ENCODE data around the gene TGM1.
"Not testable (repeated sequence)": the region's sequence is repeated elsewhere in the genome, so short reads cannot be mapped to it uniquely, and the experiment has no call there.

The TGM1 gene

DNA sequence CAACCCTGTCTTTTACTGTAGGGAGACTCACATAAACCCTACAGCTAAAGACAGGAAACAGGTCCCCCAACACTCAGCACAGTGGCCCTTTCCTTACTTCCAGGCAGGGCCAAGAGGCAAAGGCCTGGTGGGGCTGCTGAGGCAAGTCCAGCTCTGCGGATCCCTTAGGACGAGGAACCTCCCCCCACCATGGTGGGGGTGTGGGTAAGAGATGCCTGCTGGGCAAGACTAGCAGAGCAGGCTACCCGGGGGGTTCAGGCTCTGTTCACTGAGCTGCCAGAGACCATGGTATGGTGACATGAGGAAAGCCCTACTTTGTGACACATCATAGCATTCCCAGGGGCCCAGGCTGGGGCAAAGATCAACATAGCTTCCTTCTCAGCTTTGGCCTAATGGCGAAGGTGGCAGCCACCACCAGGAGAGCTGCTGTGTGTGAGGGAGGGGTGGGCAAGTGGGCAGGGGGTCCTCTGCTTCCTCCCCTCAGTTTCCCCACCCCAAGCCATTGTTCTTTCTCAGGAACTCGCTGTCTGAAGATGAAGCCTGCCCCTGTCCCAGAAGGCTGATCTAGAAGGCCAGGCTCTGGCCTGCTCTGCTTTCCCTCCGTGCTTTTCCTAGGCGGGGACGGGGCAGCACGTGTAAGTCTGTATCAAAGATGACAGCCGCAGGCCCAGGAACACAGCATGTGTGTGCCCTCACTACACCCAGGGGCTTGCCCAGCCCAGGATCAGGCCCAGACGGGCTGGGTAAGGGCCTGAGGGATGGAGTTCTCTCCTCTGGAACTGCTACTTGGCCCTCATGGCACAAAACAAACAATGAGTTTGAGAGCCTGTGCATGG is 10.5 kb downstream of the TGM1 start:
- DNase-seq, result no peak

DNA sequence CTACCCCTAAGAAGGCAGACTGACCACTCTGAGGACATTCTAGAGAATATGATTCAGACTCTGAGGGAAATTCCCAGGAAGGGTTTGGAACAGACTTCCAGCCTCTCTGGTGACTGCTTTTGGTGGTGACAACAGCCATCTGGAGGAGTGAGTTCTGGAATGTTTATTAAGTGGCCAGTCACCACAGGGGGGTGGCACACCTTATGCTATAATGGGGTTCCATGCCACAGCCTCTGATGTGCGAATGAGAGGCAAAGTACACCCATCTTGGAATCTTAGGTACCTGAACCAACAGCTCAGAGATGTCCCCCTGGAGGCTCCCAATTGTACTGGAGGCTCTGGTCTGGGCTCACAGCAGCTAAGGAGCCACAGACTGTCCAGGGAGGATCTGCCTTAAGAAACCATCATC is 11.1 kb downstream of the TGM1 start:
- DNase-seq, result no peak

DNA sequence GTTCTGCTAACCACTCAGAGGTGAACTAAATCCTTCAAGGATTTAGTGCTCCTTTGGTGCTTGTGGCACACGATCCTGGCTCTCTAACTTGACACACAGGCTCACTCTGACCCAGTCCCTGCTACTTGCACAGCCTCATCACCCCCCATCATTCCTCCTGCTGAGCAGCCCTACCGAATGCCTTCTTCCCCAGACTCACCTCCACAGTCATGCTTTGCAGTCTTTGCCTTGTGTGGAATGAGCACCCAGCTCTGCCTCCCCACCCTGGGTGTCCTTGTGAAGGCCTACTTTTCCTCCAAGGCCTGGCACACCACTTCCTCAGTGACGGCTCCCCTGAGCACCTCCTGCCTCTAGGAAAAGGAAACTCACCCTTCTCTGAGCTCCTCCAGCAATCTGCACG is 12.6 kb downstream of the TGM1 start:
- DNase-seq, result no peak

DNA sequence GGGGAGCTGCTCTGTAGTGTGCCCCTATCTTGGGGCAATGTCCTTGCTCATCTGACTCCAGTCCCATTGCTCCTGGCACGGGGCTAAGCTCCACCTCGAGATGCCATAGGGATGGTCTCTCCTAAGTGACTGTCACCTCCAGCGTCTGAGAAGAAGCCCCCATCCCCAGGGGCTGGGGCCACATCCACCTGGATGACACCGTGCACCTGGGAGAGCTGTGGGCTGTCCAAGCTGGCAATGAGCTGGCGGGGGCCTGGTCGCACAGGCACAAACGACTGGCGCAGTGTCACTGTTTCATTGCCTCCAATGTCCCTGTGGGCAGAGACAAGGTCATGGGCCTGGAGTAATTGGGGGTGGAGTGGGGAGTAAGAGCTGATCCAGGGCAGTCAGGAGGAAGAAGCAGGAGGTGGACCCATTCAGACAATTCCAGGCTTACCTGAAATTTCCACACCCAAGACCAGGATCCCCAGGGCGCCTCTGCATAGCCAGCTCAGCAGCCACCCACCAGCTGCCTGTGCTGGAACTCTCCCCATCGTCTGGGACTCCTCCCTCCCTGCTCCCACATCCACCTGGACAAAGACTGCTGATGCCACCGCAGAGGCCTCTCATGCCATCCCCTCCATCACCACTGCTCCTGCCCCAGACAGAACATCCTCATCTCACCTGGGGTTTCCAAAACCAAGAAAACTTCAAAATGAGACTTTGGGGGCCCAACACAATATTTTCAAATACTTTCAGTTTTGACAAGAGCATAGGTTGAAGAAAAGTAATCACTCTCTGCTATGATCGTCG is 13.6 kb downstream of the TGM1 start:
- DNase-seq, result no peak

DNA sequence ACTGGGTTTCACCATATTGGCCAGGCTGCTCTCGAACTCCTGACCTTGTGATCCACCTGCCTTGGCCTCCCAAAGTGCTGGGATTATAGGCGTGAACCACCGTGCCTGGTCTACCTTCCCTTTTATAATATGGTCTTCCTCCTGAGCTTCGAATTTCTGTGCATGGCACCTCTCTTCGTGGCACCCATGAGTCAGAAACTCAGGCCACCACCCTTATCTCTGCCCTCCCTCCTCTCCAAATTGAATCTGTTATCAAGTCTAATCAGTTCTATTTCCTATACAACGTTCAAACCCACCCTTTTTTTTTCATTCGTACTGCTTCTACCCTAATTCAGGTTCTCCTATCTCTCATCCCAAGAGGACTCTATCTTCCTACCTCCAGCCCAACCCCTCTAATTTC is 15.6 kb downstream of the TGM1 start:
- no peak for DNase-seq

DNA sequence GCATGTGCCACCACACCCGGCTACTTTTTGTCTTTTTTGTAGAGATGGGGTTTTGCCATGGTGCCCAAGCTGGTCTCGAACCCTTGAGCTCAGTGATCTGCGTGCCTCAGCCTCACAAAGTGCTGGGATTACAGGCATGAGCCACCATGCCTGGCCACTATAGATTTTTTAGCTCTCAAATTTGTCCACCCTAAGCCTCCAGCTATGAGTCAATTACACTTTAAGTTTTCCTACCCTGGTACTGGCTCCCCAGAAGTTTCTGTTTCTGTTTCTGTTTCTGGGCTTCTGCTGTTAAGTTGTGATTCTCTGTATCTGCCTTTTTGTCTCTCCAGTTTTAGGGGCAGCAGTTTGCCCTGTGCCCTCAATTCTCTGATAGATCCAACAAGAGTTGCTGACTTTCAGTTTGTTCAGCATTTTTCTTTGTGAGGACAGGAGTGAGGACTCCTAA is 16.2 kb downstream of the TGM1 start:
- no peak for DNase-seq

DNA sequence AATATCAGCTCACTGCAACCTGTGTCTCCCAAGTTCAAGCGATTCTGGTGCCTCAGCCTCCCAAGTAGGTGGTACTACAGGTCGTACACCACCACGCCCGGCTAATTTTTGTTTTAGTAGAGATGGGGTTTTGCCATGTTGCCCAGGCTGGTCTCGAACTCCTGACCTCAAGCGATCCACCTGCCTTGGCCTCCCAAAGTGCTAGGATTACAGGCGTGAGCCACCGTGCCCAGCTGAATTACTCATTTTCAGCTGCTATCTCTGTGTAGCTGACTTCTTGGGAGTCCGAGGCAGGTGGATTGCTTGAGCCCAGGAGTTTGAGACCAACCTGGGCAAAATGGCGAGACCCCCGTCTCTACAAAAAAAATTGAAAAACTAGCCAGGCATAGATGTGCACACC is 17.6 kb downstream of the TGM1 start:
- DNase-seq, result not testable (repeated sequence)

DNA sequence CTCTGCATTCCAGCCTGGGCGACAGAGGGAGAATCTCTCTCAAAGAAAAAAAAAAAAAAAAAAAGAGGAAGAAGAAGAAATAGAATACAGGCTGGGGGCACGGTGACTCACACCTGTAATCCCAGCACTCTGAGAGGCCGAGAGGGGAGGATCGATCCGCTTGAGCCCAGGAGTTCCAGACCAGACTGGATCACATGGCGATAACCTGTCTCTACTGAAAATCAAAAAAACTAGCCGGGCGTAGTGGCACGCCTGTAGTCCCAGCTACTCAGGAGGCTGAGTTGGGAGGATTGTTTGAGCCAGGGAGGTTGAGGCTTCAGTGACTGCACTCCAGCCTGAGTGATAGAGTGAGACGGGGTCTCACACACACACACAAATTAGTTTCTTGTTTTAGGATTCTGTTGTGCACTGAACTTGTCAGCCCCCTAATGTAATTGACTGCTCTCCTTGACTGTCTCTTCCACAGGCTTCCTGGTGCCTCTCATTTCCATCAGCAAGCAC is 19.6 kb downstream of the TGM1 start:
- no peak for DNase-seq

DNA sequence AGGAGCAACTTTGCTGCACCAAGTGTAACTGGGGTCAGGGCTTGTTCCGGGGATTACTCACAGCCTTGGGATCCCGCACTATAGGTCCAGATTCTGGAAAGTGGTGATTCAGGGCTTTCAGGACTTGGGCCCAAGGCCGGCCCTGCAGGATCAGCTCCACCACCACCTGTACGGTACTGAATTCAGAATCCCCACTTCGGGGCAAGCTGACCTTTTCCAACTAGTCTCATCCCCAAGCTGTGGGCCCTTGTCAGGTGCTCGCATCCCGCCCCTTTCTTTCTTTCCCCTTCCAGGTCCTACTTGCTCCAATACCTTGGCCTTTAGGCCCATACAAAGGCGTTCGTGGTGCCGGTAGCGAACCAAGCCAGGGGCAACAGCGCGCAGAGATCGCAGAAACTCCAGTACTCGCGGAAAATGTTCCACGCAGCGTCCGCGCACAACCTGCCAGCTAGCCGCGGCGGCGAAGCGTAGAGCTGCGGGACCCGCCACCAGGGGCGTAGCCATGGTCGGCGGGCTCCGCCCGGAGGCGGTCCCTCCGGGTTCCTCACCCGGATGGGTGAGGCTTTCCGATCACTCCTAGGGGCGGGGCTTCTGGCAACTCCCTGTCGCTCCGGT is 21.0 kb downstream of the TGM1 start:
- DNase-seq, result peak in 1 of 2 experiments; percentile 87

DNA sequence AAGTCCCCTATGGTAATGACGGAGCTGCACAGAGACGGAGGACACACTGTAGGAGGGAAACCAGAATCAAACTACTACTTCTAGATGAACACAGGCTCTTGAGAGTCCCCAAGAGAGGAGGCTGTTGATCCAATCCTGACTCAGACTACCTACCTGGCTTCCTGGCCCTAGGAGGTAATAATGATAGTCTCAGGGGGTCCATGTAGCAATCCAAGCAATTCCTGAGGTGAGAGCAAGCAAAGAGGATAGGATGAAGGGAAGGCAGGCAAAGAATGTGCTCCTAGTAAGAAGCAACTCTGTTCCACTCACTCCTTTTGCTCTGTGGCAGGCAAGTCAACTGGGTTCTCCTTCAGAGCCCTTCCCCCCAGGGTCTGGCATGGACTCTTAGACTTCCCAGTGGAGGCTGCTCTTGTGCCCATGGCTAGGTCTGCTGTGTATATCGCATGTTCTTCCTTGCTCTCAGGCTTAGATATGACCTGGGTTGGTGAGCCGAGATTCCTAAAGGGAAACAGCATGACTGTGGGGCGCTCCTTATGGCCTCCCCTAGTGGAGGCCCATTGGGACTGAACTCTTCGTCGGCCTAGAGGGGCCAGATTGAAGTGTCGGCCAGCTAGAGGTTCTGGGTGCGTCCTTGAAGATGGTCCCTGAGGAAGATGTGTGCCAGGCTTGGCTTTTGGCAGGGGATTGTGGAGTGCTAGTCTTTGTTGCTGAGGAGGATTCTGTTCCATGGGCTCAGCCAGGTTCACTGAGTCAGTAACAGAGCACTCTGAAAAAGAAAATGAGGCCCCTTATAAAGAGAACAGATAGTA is 22.7 kb downstream of the TGM1 start:
- DNase-seq, result no peak

DNA sequence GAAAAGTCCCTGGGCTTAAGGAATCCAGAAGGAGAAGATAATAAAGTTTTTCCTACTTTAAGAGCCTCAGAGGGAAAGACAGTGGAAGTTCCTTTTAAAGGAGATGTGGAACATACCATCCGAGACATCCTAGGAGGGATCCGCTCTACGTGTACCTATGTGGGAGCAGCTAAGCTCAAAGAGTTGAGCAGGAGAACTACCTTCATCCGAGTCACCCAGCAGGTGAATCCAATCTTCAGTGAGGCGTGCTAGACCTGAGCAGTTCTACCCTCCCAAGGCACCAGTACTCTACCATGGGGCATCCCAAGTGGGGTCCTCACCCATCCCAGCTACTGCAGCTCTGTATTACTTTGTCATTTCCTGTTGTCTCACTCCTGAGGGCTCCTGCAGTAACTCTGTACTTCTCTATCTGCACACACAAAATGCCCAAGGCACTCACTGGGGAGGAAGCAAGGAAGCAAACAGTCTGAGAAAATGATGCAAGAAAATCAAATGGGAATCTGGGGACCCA is 24.4 kb downstream of the TGM1 start:
- DNase-seq, result no peak

DNA sequence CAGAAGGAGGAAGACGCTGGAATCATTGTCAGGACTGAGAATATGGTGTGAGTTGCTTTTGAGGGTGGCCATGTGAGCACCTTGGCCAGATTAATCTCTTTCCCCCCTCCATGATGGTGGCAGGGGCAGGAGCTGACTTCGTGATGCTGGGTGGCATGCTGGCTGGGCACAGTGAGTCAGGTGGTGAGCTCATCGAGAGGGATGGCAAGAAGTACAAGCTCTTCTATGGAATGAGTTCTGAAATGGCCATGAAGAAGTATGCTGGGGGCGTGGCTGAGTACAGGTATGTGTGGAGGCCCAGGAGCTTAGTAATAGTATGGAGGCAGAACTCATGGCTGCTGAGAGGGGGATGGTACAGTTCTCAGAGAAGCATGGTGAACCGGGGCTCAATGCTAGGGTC is 24.9 kb downstream of the TGM1 start:
- no peak for DNase-seq

DNA sequence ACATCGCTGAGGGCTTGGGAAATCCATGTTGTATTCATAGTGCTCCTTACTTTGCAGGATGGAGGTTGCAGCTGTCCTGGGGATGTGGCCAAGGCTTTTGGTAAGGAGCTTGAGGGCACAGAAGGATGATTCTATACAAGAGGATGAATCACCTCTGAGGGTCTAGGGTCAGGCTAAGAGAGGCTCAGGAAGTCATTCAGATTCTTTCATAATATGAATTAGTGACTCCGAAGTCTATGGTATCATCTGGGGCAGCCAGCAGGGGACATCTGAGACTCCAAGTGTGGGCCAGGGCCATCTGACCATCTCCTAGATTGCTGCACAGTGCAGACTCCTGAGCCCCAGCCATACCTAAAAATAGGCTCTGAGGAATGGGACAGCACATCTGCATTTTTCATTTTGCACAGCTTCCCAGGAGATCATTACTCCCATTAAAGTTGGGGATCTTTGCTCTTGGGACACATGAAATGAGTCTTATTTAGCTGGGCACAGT is 25.5 kb downstream of the TGM1 start:
- DNase-seq, result no peak

DNA sequence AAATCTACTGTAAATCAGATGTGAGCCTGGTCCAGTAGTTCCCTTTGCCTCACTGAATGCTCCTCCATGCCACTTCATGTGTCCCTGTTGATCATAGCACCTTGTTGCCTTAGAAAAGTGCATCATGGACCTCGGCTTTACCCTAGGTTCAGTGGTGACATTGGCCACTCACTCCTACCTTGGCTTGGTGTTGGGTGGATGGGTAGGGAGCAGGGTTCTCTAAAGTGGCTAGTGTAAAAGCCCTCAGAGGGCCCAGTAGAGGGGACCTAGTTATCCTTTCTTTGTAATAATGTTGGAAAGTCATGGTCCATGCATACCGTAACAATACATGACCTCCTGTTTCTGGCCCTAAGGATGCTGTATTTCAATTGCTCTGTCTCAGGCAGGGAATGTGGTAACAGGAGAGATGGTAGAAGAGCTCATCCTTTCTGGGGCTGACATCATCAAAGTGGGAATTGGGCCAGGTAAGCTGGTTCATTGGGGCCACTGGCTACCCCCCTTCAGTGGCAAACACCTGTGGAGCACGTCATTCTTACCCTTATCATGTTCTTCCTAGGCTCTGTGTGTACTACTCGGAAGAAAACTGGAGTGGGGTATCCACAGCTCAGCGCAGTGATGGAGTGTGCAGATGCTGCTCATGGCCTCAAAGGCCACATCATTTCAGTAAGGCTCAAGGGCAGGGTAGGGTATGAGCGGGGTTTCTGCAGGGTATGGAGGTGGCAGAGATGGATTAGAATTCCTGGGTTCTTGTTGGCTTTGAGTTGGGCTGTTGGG is 26.1 kb downstream of the TGM1 start:
- no peak for DNase-seq

DNA sequence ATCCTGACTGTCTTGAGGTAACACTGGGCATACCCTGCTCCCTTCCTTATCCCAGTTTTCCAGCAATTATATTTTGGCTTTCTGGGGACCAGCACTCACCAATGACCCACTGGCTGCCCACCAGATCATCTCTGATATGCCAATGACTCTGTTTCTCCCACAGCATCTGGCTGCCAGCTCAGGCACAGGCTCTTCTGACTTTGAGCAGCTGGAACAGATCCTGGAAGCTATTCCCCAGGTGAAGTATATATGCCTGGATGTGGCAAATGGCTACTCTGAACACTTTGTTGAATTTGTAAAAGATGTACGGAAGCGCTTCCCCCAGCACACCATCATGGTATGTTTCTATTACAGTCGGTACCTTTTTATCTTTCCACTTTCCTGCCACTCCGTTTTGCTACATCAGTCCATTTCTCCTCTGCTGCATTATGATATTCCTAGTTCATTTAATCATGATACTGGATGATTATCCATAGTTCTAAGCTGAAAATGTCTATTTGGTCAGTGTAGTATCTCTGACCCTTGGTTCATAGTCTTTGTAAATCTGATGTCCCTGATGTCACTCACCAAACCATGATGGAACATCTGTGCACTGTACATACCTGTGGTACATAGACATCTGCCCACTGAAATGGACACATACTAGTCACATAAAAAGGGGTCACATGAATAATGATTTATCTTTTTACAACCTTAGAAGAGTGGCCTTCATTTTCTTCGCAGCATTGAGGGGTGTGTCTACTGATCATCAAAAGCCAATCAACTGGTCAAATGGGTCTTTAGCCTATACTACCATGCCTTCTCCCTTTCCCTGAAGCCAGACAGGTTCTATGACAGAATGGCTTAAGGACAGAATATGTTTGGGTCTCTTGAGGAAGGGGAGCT is 26.9 kb downstream of the TGM1 start:
- DNase-seq, result no peak

DNA sequence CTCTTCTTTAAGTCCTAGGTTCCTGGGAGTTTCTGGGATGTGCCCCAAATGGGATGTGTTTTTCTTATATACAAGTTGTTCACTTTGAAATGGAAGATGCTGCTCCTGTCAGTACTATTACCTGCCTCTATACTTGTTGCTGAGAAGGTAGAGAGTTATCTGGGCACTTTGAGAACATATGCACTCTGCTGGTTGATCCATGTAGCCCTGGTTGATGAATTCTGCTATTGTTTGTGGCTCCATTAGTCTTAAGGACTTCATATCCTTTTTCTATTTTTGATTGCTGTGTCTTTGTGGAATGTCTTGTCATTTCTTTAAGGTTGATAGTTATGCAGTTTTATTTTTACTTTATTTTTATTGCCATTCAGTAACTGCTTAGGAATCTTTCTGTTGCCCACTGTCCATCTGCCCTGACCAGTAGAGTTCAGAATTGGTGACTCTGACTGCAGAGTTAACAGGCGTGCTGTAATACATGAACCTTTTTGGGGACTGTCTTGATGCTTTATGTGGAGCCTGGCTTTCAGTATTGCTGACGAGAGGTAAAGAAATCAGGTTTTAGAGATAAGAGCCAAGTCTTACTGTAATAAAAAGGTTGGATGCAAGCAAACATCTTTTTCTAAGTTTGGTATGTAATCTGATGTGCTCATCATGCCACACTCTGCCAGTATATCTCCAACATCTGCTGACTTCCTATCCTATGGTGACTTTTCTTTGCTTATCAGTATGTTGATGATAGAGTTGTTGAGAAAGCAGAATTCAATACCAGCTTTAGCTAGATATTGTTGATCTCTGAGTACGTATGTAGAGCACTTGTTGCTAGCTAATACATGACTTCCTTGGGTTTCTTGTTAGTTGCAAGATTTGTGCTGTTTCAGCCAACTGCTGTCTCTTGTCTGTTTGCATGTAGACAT is 28.6 kb downstream of the TGM1 start:
- no peak for DNase-seq

DNA sequence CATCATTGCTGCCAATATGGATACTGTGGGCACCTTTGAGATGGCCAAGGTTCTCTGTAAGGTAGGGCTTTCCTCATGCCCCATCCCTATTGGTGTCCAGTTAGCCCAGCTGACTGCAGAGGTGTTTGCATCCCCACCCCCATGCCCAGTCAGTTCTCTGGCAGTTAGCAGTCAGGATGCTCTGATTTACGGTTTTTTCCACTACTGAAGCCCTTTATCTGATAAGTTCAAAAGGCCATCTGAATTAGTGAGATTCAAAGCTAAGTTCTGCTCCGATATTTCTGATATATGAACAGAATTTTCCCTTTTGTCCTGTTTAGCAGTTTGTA is 29.5 kb downstream of the TGM1 start:
- no peak for DNase-seq

DNA sequence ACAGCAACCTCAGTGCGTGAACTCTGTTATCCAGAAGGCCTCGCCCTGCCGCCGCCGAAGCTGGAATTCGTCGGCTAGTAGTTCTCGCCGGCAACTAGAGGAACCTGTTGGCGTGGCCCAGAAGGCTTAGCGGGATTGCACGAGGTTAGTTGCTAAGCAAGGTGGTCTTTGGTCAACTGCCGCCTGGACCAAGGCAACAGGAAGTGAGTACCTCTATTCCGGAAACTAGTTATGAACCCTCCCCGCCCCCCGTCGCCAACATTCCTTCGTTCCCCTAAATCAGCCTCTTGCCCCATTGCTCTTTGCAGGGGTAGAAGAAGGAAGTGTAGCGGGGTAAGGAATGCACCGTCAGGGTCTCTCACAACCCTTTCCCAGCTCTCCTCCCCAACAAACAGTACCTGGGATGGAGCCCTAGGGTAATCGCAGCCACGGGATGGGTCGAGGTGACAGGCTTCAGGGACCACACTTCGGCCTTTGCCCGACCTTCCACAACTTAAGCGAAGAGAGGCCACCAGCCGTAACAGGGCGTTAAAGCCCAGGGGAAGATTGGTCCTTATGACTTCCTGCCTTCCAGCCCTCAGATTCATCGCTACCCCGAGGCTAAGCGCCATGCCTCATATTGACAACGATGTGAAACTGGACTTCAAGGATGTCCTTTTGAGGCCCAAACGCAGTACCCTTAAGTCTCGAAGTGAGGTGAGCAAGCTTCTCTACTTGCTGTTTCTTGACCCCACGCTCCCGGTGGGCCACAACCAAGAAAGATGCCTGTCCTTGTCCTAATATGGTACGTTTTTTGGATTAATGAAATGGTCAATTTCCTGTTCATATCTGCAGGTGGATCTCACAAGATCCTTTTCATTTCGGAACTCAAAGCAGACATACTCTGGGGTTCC is 30.1 kb downstream of the TGM1 start, which contains the start of gene GMPR2:
Gene GMPR2, plus strand, starts transcription at position 285 of the 893 bp plus-strand sequence. Its CDS starts 325 bp downstream, at position 610.
- DNase-seq, result no peak
